Upper lobe of left lung (tissue), 6 donors: ENCODE data around the gene NPL. TPM values are rescaled to one million over a fixed set of nuclear protein-coding genes. Genes with fewer than 3 reads are reported as not detected.
A peak's percentile ranks its signal among the peaks of the same experiment; 100 is the strongest.

Experiments
- ATAC-seq, 2 donors: fragments of 200-7000 bp; cut with Tn5 transposase; one replicate each; pipeline ENCODE4 v1.9.1; 2022; ENCODE audit warnings: mild to moderate bottlenecking in 2 of 2, moderate library complexity in 2 of 2; ENCODE audit not compliant: low FRiP score in 2 of 2
- DNase-seq, 2 donors: peaks; one replicate each; pipeline ENCODE4 v3.0.0-alpha.2; 2019 to 2020
- H3K27ac ChIP-seq, 4 donors: fragments of 200-600 bp; sonication (generic); one replicate each; pipeline ENCODE4 v1.5.1; 2016 to 2019
- H3K27me3 ChIP-seq, 4 donors: fragments of 200-600 bp; sonication (generic); one replicate each; pipeline ENCODE4 v1.5.1; 2017 to 2019
- H3K36me3 ChIP-seq, 4 donors: fragments of 200-600 bp; sonication (generic); one replicate each; pipeline ENCODE4 v1.5.1; 2016 to 2019
- H3K4me1 ChIP-seq, 4 donors: fragments of 200-600 bp; sonication (generic); one replicate each; pipeline ENCODE4 v1.5.1; 2018 to 2019
- H3K4me3 ChIP-seq, 4 donors: fragments of 200-600 bp; sonication (generic); one replicate each; pipeline ENCODE4 v1.5.1; 2017 to 2019; ENCODE audit warnings: mild to moderate bottlenecking in 2 of 4, moderate library complexity in 1 of 4
- H3K9me3 ChIP-seq, 4 donors: fragments of 200-600 bp; sonication (generic); one replicate each; pipeline ENCODE4 v1.5.1; 2018 to 2019
- EP300 ChIP-seq, 4 donors: sonication (generic); formaldehyde crosslinking; IDR thresholded peaks; one replicate each; pipeline ENCODE4 v1.5.1; 2017; ENCODE audit warnings: antibody characterized with exemption in 4 of 4, control low read depth in 2 of 4
- POLR2A ChIP-seq, 4 donors: fragments of 450-650 bp; IDR thresholded peaks; one replicate each; pipeline ENCODE4 v1.5.1; 2016 to 2017; ENCODE audit warnings: antibody characterized with exemption in 4 of 4, mild to moderate bottlenecking in 2 of 4
- POLR2AphosphoS5 ChIP-seq, 2 donors: sonication (generic); formaldehyde crosslinking; IDR thresholded peaks; one replicate each; pipeline ENCODE4 v1.5.1; 2017; ENCODE audit warnings: antibody characterized with exemption in 2 of 2
- WGBS, 2 donors: methylation state at CpG; one replicate each; pipeline ENCODE4 v1.1.5; 2017 to 2018; 5-methylcytosine and 5-hydroxymethylcytosine counted together
- total RNA-seq, 6 donors: library from RNA; depleted of rRNA in 4 of 6; stranded (reverse); fragments of >200 nt in 4 of 6; gene quantifications; one replicate each; pipeline versions ENCODE4 v1.1.0 to v1.2.1, GENCODE V29; 2016 to 2021
- TF ChIP-seq, protein P1 (sequence below), 6 experiments: fragments of 450-650 bp in 4 of 6; fragments of 200-600 bp in 2 of 6; sonication (generic) in 2 of 6; IDR thresholded peaks; one replicate each; pipeline ENCODE4 v1.5.1; 2016 to 2019; ENCODE audit warnings: antibody characterized with exemption in 6 of 6
- donor health status: DM: no; HTN: no; CAD: no; lungs with moderate emphysema.
- donor health status: DM: no; HTN: yes; CAD: no; lungs with severe emphysema.

The NPL gene
- total RNA-seq, 6 donors from 2014 or later: 16.6 to 99.5 (median 33.2) TPM

- WGBS, 2 donors: 82 to 96% methylated on average over 1 of the region's 1 CpG
- ATAC-seq: no peak
- DNase-seq: no peak
- no peaks in the 10 kb centered on the region for H3K27me3 ChIP-seq
- no peaks in the 10 kb centered on the region for H3K9me3 ChIP-seq
- TF ChIP-seq EP300 (IDR thresholded peaks at IDR 0.05): no peak
- TF ChIP-seq, protein P1, sequence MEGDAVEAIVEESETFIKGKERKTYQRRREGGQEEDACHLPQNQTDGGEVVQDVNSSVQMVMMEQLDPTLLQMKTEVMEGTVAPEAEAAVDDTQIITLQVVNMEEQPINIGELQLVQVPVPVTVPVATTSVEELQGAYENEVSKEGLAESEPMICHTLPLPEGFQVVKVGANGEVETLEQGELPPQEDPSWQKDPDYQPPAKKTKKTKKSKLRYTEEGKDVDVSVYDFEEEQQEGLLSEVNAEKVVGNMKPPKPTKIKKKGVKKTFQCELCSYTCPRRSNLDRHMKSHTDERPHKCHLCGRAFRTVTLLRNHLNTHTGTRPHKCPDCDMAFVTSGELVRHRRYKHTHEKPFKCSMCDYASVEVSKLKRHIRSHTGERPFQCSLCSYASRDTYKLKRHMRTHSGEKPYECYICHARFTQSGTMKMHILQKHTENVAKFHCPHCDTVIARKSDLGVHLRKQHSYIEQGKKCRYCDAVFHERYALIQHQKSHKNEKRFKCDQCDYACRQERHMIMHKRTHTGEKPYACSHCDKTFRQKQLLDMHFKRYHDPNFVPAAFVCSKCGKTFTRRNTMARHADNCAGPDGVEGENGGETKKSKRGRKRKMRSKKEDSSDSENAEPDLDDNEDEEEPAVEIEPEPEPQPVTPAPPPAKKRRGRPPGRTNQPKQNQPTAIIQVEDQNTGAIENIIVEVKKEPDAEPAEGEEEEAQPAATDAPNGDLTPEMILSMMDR (IDR thresholded peaks at IDR 0.05): no peak
- TF ChIP-seq POLR2A (IDR thresholded peaks at IDR 0.05): no peak
- TF ChIP-seq POLR2AphosphoS5 (IDR thresholded peaks at IDR 0.05): no peak
- no peak overlapping the region for H3K27ac ChIP-seq
- peaks cover 45 to 99% (median 73%) of the 10 kb centered on the region in 4 donors for H3K36me3 ChIP-seq
- H3K4me3 ChIP-seq: no peak overlapping the region
- H3K4me1 ChIP-seq: no peaks in the 10 kb centered on the region
Observed at GRCh38 chr1:182851825-182852224, 62.3 kb downstream of the NPL start.

GRCh38 chr1:182855911-182856310 is 66.3 kb downstream of the NPL start:
- no peak overlapping the region for H3K4me3 ChIP-seq
- DNase-seq (no peak), ATAC-seq (no peak)
- no peaks in the 10 kb centered on the region for H3K4me1 ChIP-seq
- H3K27ac ChIP-seq: no peak overlapping the region
- H3K36me3 ChIP-seq: peaks cover 70 to 100% (median 87%) of the 10 kb centered on the region in 4 donors
- WGBS, 2 donors: 66% methylated on average over 4 of the region's 4 CpGs
- no peak for TF ChIP-seq EP300 (IDR thresholded peaks at IDR 0.05)
- TF ChIP-seq, protein P1 (IDR thresholded peaks at IDR 0.05): no peak
- TF ChIP-seq POLR2A (IDR thresholded peaks at IDR 0.05): no peak
- TF ChIP-seq POLR2AphosphoS5 (IDR thresholded peaks at IDR 0.05): no peak
- H3K9me3 ChIP-seq: no peaks in the 10 kb centered on the region
- H3K27me3 ChIP-seq: no peaks in the 10 kb centered on the region

DNA sequence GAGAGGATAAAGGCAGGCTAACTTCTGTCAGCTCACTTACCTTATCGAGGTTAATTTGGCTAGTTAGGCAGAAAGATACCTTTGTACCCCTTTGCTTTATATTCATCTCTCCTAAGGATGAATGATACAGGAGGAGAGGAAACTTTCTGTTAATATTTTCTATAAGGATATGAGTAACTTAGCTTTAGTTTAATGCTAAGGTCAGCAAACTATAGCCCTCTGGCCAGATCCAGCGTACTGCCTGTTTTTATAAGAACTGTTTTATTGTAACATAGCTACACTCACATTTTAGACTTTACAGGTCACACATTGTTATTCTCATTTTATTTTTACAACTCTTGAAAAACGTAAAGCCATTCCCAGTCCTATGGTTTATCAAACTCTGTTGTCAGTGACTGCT is 67.6 kb downstream of the NPL start:
- 97% methylated on average over 3 of the region's 3 CpGs for WGBS, 2 donors
- DNase-seq (no peak), ATAC-seq (no peak)
- H3K9me3 ChIP-seq: no peaks in the 10 kb centered on the region
- no peak overlapping the region for H3K27ac ChIP-seq
- H3K4me1 ChIP-seq: no peaks in the 10 kb centered on the region
- no peak for TF ChIP-seq EP300 (IDR thresholded peaks at IDR 0.05)
- TF ChIP-seq POLR2AphosphoS5 (IDR thresholded peaks at IDR 0.05): no peak
- TF ChIP-seq, protein P1 (IDR thresholded peaks at IDR 0.05): no peak
- TF ChIP-seq POLR2A (IDR thresholded peaks at IDR 0.05): no peak
- no peaks in the 10 kb centered on the region for H3K27me3 ChIP-seq
- H3K36me3 ChIP-seq: peaks cover 69 to 100% (median 89%) of the 10 kb centered on the region in 4 donors
- H3K4me3 ChIP-seq: no peak overlapping the region

GRCh38 chr1:182860658-182861057 is 71.1 kb downstream of the NPL start:
- WGBS, 2 donors: 79 to 82% methylated on average over 4 of the region's 4 CpGs
- peaks cover 62 to 100% (median 92%) of the 10 kb centered on the region in 4 donors for H3K36me3 ChIP-seq
- no peaks in the 10 kb centered on the region for H3K9me3 ChIP-seq
- H3K27me3 ChIP-seq: no peaks in the 10 kb centered on the region
- TF ChIP-seq POLR2AphosphoS5 (IDR thresholded peaks at IDR 0.05): no peak
- no peak for TF ChIP-seq POLR2A (IDR thresholded peaks at IDR 0.05)
- TF ChIP-seq, protein P1 (IDR thresholded peaks at IDR 0.05): no peak
- no peak for TF ChIP-seq EP300 (IDR thresholded peaks at IDR 0.05)
- DNase-seq (peak in 1 of 2 donors; percentile 46), ATAC-seq (peak; percentile 43 to 82)
- H3K4me3 ChIP-seq: no peak overlapping the region
- no peak overlapping the region for H3K27ac ChIP-seq
- H3K4me1 ChIP-seq: no peaks in the 10 kb centered on the region

DNA sequence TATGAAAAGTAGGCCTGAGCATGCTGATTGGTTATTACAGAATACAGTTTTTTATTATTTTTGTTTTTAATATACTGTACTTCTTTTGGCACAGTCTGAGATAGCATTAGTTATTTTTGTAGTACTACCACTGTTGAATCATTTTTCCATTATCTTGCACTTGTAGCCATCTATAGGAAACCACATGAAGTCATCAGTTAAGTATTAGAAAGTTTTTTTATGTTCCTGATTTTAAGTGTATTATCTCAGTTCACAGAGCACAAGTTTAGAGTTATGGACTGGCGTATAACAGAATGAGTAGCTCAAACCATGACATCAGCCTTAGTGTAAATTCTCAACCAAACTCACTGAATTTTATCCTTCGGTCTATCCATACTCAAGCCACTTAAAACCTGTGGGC is 72.4 kb downstream of the NPL start:
- 92 to 95% methylated on average over 2 of the region's 2 CpGs for WGBS, 2 donors
- H3K36me3 ChIP-seq: peaks cover 53 to 100% (median 91%) of the 10 kb centered on the region in 4 donors

More for the DNA sequence above, 72.4 kb downstream of the NPL start:
- DNase-seq: no peak
- Histone ChIP-seq H3K27me3 (no peaks in the 10 kb centered on the region), H3K4me1 (no peaks in the 10 kb centered on the region), H3K27ac (no peak overlapping the region), H3K9me3 (no peaks in the 10 kb centered on the region), H3K4me3 (no peak overlapping the region)
- ATAC-seq: no peak
- TF ChIP-seq POLR2A (IDR thresholded peaks at IDR 0.05) (no peak), EP300 (IDR thresholded peaks at IDR 0.05) (no peak), POLR2AphosphoS5 (IDR thresholded peaks at IDR 0.05) (no peak)
- TF ChIP-seq, protein P1 (IDR thresholded peaks at IDR 0.05): no peak
